ENCODE results near the gene COL4A2.
A peak's percentile ranks its signal among the peaks of the same experiment; 100 is the strongest.

COL4A2 gene

GRCh38 chr13:110503037-110503901 lies 196.2 kb downstream of the COL4A2 start:
- DNase-seq: no peak

GRCh38 chr13:110503979-110504499 lies 197.0 kb downstream of the COL4A2 start:
- no peak for DNase-seq

- no peak for DNase-seq
Observed at GRCh38 chr13:110505594-110505993, 198.5 kb downstream of the COL4A2 start.

- DNase-seq: no peak
Observed at GRCh38 chr13:110506396-110506795, 199.3 kb downstream of the COL4A2 start.

GRCh38 chr13:110506859-110507566 lies 199.9 kb downstream of the COL4A2 start:
- DNase-seq: no peak

- no peak for DNase-seq
Observed at GRCh38 chr13:110507678-110508381, 200.7 kb downstream of the COL4A2 start.

- no peak for DNase-seq
Observed at GRCh38 chr13:110509478-110509926, 202.4 kb downstream of the COL4A2 start.

GRCh38 chr13:110509971-110510786 lies 203.1 kb downstream of the COL4A2 start:
- DNase-seq: no peak

GRCh38 chr13:110511509-110512181 lies 204.6 kb downstream of the COL4A2 start:
- DNase-seq: no peak

- no peak for DNase-seq
Observed at GRCh38 chr13:110512198-110512740, 205.2 kb downstream of the COL4A2 start.

- no peak for DNase-seq
Observed at GRCh38 chr13:110516500-110516899, 209.4 kb downstream of the COL4A2 start.

GRCh38 chr13:110517505-110518225 lies 210.6 kb downstream of the COL4A2 start:
- DNase-seq: no peak

- no peak for DNase-seq
Observed at GRCh38 chr13:110518226-110518525, 211.1 kb downstream of the COL4A2 start.

GRCh38 chr13:110518571-110518970 lies 211.5 kb downstream of the COL4A2 start:
- no peak for DNase-seq

GRCh38 chr13:110519046-110519445 lies 212.0 kb downstream of the COL4A2 start:
- DNase-seq: no peak

GRCh38 chr13:110519506-110519905 lies 212.4 kb downstream of the COL4A2 start:
- no peak for DNase-seq

- no peak for DNase-seq
Observed at GRCh38 chr13:110520431-110521295, 213.6 kb downstream of the COL4A2 start.

- no peak for DNase-seq
Observed at GRCh38 chr13:110521296-110521680, 214.2 kb downstream of the COL4A2 start.

GRCh38 chr13:110521946-110522345 lies 214.9 kb downstream of the COL4A2 start:
- peak; percentile 76 for DNase-seq

- no peak for DNase-seq
Observed at GRCh38 chr13:110522721-110523120, 215.6 kb downstream of the COL4A2 start.

All from SIG-M5 (cell line).